Inferior parietal cortex (tissue), 1 donor: Measurements from ENCODE around the gene FIZ1.
"Not testable (repeated sequence)": the region's sequence is repeated elsewhere in the genome, so short reads cannot be mapped to it uniquely, and the experiment has no call there.

ENCODE experiments used
- DNase-seq: peaks from one replicate; pipeline ENCODE4 v3.0.0-alpha.2; 2016; ENCODE audit errors: extremely low spot score

The FIZ1 gene

GRCh38 chr19:55594996-55595545 is 4.2 kb downstream of the FIZ1 start:
- no peak for DNase-seq

- no peak for DNase-seq
Measured at GRCh38 chr19:55593096-55593772, 6.1 kb downstream of the FIZ1 start.

- DNase-seq = no peak
Measured at GRCh38 chr19:55592391-55593090, 6.8 kb downstream of the FIZ1 start.

DNA sequence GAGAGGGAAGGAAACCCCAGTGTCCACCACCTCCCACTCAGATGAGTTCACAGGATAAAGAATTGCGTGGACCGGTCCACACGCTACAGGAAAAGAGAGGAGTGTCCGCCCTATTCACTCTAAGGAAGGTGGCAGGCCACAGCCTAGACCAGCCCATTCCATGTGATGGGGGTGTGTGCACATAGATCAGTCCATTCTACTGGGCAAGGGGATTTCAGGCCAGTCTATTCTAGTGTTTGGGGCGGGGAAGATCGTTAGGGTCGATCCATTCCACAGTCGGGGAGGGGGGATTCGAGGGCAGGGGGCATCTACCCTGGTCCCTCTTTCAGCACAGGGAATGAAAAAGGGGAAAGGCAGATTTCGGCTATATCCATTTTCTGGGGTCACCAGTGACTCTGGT is 7.8 kb downstream of the FIZ1 start:
- no peak for DNase-seq

DNA sequence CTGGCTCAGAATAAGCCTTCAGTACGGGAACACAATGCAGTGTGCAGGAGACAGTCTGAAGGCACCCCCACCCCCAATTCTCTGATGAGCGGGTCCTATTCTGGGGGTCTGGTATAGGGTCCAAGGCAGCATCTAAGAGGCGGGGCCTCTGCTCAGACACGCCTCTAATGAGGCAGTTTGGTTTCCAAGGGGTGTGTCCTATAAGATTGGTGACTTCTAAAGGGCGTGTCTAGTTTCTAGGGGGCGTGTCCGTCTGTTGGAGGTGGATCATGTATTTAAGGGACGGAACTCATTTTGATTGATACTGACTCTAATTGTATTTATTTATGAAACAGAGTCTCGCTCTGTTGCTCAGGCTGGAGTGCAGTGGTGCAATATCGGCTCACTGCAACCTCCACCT is 8.7 kb downstream of the FIZ1 start:
- DNase-seq = no peak

DNA sequence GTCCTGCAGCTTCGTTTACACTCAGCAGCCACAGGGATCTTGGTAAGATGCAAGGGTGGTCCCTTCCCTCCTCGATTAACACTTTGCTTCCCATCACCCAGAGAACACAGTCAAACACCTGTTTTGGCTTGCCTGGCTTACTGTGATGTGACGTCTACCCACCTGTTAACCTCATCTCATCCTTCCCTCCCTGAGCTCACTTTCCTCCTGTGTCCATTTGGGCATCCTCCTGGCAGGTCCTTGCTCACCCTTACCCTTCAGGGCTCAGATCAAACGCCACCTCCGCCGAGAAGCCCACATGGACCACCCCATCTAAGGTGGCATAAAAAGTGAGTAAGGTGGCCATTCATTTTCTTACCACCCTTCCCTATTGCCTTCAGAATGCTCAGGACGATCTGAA is 9.2 kb downstream of the FIZ1 start:
- no peak for DNase-seq

- DNase-seq = no peak
Measured at GRCh38 chr19:55588738-55589137, 10.6 kb downstream of the FIZ1 start.

GRCh38 chr19:55586976-55587668 is 12.2 kb downstream of the FIZ1 start:
- peak; percentile 86 for DNase-seq

DNA sequence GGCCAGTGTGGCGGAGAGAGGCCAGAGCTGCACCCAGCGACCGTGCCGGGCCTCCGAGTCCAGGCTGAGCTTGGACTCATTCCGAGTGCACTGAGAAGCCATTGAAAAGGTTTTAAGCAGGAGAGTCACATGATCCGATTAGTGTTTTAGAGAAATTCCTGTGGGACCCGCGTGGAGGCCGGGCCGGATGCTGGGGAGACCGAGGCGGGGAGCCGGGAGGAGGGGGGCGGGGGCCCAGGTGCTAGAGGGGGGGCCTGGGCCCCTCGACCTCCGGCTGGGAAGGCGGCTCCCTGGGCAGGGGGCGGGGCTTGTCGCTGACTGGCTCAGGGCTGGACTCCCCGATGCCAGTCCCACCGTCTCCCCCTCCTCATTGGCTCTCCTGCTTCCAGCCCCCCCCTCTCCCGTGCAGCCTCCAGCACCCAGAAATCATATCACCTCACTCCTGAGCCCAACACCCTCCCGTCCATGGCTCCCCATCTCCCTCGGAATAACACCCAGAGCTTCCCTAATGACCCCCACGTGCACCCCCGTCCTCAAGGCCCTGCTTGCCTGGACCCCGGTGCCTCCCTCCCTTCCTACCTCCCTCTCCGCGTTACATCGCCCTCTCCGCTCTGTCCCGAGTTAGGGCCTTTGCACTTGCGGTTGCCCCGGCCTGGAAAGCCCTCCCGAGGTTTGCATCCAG is 13.5 kb downstream of the FIZ1 start:
- no peak for DNase-seq

DNA sequence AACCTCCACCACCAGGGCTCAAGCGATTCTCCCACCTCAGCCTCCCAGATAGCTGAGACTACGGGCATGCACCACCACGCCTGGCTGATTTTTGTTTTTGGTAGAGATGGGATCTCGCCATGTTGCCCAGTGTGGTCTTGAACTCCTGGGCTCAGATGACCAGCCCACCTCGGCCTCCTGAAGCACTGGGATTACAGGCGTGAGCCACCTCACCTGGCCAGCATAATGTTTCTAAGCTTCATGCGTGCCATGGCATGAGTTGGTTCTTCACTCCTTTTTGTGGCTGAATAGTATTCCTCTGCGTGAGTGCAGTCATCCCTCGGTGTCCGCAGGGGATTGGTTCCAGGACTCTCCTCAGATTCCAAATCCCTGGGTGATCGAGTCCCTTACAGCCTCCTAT is 14.4 kb downstream of the FIZ1 start:
- DNase-seq = no peak

DNA sequence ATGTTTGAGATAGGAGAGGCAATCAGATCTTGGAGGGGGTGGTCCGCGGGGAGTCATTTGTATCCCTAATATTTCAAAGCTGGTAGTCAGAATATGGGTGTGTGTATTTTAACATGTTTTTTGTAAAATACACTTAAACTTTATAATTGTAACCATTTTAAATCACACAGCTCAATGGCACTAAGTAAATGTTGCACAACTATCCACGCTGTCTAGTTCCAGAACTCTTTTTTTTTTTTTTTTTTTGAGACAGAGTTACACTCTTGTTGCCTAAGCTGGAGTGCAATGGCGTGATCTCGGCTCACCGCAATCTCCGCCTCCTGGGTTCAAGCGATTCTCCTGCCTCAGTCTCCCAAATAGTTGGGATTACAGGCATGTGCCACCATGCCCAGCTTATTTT is 15.4 kb downstream of the FIZ1 start:
- DNase-seq = not testable (repeated sequence)

DNA sequence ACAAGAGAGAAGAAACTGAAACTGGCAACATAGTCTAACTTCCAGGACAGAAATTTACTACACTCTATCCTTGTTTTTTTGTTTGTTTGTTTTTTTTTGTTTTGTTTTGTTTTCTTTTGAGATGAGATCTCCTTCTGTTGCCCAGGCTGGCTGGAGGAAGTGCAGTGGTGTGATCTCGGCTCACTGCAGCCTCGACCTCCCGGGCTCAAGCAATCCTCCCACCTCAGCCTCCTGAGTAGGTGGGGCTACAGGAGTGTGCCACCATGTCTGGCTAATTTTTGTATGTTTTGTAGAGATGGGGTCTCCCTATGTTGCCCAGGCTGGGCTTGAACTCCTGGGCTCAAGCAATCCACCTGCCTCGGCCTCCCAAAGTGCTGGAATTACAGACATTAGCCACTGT is 17.0 kb downstream of the FIZ1 start:
- DNase-seq = not testable (repeated sequence)

DNA sequence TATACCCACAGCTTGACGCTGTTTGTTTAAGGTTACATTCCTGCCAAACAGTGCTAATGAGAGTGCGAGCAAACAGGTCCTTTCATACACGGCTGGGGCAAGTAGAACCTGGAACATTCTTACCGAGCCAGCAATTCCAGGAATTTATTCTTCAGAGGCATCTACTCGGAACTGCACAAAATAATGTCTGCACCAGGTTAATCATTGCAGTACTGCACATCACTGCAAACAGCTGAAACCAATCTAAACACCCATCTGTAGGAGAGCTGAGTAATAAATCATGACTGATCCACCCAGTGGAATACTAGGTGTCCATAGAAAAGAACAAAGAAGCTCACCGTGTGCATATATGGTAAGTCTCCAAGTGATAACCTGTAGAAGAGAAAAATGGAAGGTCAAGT is 17.5 kb downstream of the FIZ1 start:
- peak; percentile 5 for DNase-seq

DNA sequence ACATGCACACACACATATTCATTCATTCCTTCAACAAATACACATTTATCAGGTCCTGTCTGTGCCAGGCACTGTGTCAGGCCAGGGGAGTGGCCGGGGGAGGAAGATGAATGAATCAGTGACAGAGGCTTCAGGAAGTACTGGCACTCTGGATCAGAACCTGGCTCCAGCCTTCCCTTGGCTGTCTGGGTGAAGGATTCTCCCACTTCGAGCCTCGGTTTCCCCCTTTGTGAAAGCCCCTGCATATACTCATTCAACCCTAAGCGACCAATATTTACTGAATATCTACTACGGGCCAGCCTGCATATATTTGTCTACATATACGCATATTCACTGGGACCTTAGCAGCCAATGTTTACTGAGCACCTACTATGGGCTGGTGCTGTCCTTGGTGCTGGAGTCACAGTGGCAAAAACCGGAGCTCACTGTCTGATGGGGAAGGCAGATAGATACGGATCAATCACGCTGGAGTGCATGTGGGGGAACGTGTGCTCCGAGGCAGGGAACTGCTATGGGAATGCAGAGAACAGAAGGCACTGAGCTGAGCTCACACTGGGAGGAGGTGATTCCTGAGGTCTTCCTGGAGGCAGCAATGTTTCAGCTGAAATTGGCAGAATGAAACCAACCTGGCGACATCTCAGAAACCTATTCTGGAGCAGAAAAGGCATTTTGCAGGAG is 18.0 kb downstream of the FIZ1 start:
- no peak for DNase-seq

- peak; percentile 86 for DNase-seq
Measured at GRCh38 chr19:55580628-55581144, 18.6 kb downstream of the FIZ1 start, which contains the start of gene ZNF579. Gene ZNF579 (minus strand): TSS chr19:55580848. CDS start chr19:55579639, 1,209 bp downstream.

DNA sequence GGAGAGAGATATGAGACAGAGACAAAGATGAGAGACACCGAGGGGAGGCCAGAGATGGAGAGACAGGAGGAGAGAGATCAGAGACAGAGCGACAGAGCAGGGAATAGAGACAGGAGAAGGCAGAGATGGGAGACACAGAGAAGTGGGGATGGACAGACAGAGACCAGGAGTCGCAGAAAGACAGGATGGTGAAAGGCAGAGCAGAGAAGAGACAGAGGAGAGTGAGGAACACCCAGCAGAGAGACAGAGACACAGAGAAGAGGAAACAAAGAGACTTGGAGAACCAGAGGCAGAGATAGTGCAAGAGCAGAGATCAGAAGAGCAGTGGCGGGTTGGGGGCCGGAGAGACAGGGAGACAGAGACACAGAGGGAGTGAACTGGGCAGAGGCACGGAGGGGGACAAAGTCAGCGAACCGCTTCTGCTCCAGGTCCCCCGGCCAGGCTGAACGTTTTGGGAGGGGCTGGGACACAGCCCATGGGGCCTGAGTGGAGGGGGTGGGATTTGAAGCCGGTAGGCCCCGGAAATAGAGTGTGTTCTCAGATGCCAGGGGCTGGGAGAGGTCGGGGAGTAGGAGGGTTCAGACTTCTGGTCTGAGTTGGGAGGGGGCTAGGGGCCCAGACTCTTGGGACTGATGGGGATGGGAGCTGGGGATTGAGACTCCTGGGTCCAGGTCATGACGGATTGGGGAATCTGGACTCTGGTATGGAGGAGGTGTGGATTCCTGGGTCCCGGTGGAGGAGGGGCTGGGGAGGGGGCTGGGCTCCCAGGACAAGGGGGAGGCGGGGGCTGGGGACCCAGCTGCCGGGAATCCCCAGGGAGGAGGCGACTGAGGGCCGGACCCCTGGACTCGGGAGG is 19.3 kb downstream of the FIZ1 start:
- DNase-seq = no peak

GRCh38 chr19:55578761-55579747 is 20.3 kb downstream of the FIZ1 start:
- DNase-seq = no peak

GRCh38 chr19:55578031-55578760 is 21.1 kb downstream of the FIZ1 start:
- DNase-seq = no peak
